WTC11 (cell line): ENCODE results near the gene EPM2AIP1. TPM values are rescaled to one million over a fixed set of nuclear protein-coding genes. Genes with fewer than 3 reads are reported as not detected.

ENCODE experiments used
- ATAC-seq: fragments of 200-7000 bp; cut with Tn5 transposase; 2 replicates; pipeline ENCODE4 v1.10.0; 2021; ENCODE audit warnings: mild to moderate bottlenecking, moderate library complexity
- CTCF ChIA-PET: fragments of 300-600 bp; sonication (Branson Sonifier 250); formaldehyde crosslinking; loops from one replicate; lab custom pipeline; 2021; ENCODE audit warnings: antibody characterized with exemption; lab: Charles Lee
- POLR2A ChIA-PET: fragments of 350-600 bp; sonication (Branson Sonifier 250); formaldehyde crosslinking; loops from one replicate; lab custom pipeline; 2021; ENCODE audit warnings: antibody characterized with exemption; lab: Charles Lee
- DNase-seq: peaks from one replicate; pipeline ENCODE4 v3.0.0; 2021; ENCODE audit warnings: low spot score
- H3K27ac Mint-ChIP-seq: 2 replicates; pipeline ENCODE4 v1.8.0; 2021; ENCODE audit warnings: mixed read lengths
- H3K27me3 Mint-ChIP-seq: 2 replicates; pipeline ENCODE4 v1.8.0; 2021; ENCODE audit warnings: low read depth, mild to moderate bottlenecking, moderate library complexity, mixed read lengths
- H3K36me3 Mint-ChIP-seq: 2 replicates; pipeline ENCODE4 v1.8.0; 2021; ENCODE audit warnings: mixed read lengths
- H3K4me1 Mint-ChIP-seq: 2 replicates; pipeline ENCODE4 v1.8.0; 2022; ENCODE audit warnings: mixed read lengths
- H3K4me3 Mint-ChIP-seq: 2 replicates; pipeline ENCODE4 v1.8.0; 2021; ENCODE audit warnings: mild to moderate bottlenecking, moderate library complexity, mixed read lengths
- H3K9me3 Mint-ChIP-seq: 2 replicates; pipeline ENCODE4 v1.8.0; 2021; ENCODE audit warnings: mixed read lengths
- ATF2 ChIP-seq: sonication (generic); formaldehyde crosslinking; IDR thresholded peaks from 2 replicates; pipeline ENCODE4 v1.8.1; 2022; ENCODE audit warnings: low read depth, missing genetic modification reagents, borderline replicate concordance
- EMX1 ChIP-seq: fragments of 250-450 bp; sonication (Bioruptor Pico); IDR thresholded peaks from 2 replicates; pipeline ENCODE4 v1.8.0; 2021; ENCODE audit warnings: mild to moderate bottlenecking
- ETV6 ChIP-seq: sonication (generic); formaldehyde crosslinking; IDR thresholded peaks from 2 replicates; pipeline ENCODE4 v1.8.1; 2022; ENCODE audit warnings: mild to moderate bottlenecking, missing genetic modification reagents
- FOXK1 ChIP-seq: sonication (generic); formaldehyde crosslinking; IDR thresholded peaks from 2 replicates; pipeline ENCODE4 v1.8.0; 2022; ENCODE audit warnings: mild to moderate bottlenecking, moderate library complexity, missing genetic modification reagents
- FOXP4 ChIP-seq: sonication (generic); formaldehyde crosslinking; IDR thresholded peaks from 2 replicates; pipeline ENCODE4 v1.8.0; 2022; ENCODE audit warnings: mild to moderate bottlenecking, missing genetic modification reagents
- GABPB1 ChIP-seq: sonication (generic); formaldehyde crosslinking; IDR thresholded peaks from 2 replicates; pipeline ENCODE4 v1.8.1; 2023; ENCODE audit warnings: mild to moderate bottlenecking, missing genetic modification reagents
- HMGA2 ChIP-seq: fragments of 250-450 bp; sonication (Bioruptor Pico); IDR thresholded peaks from 2 replicates; pipeline ENCODE4 v1.4.0; 2021; ENCODE audit warnings: mild to moderate bottlenecking, moderate library complexity
- IRF2 ChIP-seq: sonication (generic); formaldehyde crosslinking; IDR thresholded peaks from 2 replicates; pipeline ENCODE4 v1.8.0; 2022; ENCODE audit warnings: low read depth, missing genetic modification reagents, borderline replicate concordance
- NFATC4 ChIP-seq: fragments of 250-450 bp; sonication (Bioruptor Pico); IDR thresholded peaks from 2 replicates; pipeline ENCODE4 v1.9.0; 2021; ENCODE audit warnings: mild to moderate bottlenecking
- NFYB ChIP-seq: sonication (generic); formaldehyde crosslinking; conservative IDR thresholded peaks from 2 replicates; pipeline ENCODE4 v1.8.0; 2022; ENCODE audit warnings: low read depth, missing genetic modification reagents
- PRDM15 ChIP-seq: sonication (generic); formaldehyde crosslinking; IDR thresholded peaks from 2 replicates; pipeline ENCODE4 v1.8.0; 2022; ENCODE audit warnings: missing genetic modification reagents
- RELA ChIP-seq: sonication (generic); formaldehyde crosslinking; IDR thresholded peaks from 2 replicates; pipeline ENCODE4 v1.8.1; 2022; ENCODE audit warnings: missing genetic modification reagents, mild to moderate bottlenecking, borderline replicate concordance
- STAT6 ChIP-seq: sonication (generic); formaldehyde crosslinking; conservative IDR thresholded peaks from 2 replicates; pipeline ENCODE4 v1.8.1; 2023; ENCODE audit warnings: mild to moderate bottlenecking, low read depth, missing genetic modification reagents, moderate library complexity
- ZNF138 ChIP-seq: sonication (generic); formaldehyde crosslinking; conservative IDR thresholded peaks from 2 replicates; pipeline ENCODE4 v1.8.1; 2022; ENCODE audit warnings: mild to moderate bottlenecking, moderate library complexity, missing genetic modification reagents
- ZNF219 ChIP-seq: sonication (generic); formaldehyde crosslinking; IDR thresholded peaks from 2 replicates; pipeline ENCODE4 v1.8.0; 2023; ENCODE audit warnings: missing genetic modification reagents, mild to moderate bottlenecking, borderline replicate concordance
- ZNF263 ChIP-seq: sonication (generic); formaldehyde crosslinking; IDR thresholded peaks from 2 replicates; pipeline ENCODE4 v1.8.1; 2022; ENCODE audit warnings: low read depth, mild to moderate bottlenecking, moderate library complexity, missing genetic modification reagents
- ZNF423 ChIP-seq: fragments of 250-450 bp; sonication (Bioruptor Pico); IDR thresholded peaks from 2 replicates; pipeline ENCODE4 v2.1.2; 2022; ENCODE audit warnings: mild to moderate bottlenecking, moderate library complexity
- ZNF532 ChIP-seq: fragments of 250-450 bp; sonication (Bioruptor Pico); IDR thresholded peaks from 2 replicates; pipeline ENCODE4 v1.9.0; 2021; ENCODE audit warnings: mild to moderate bottlenecking, borderline replicate concordance
- total RNA-seq: library from RNA; stranded (reverse); gene quantifications from 3 replicates; pipeline ENCODE4 v1.2.3, GENCODE V29; 2021

The EPM2AIP1 gene
- total RNA-seq, 1 experiment from 2014 or later = 11.0 TPM

- TF ChIP-seq ZNF423 (no peak), ZNF219 (CRISPR knock-in tag) (no peak), ETV6 (no peak), NFYB (CRISPR knock-in tag) (no peak), ZNF138 (CRISPR knock-in tag) (no peak), ZNF263 (CRISPR knock-in tag) (no peak)
- TF ChIP-seq, all 79 proteins: peak for 0
Measured at GRCh38 chr3:36988356-36988755, 4.6 kb downstream of the EPM2AIP1 start (continued).

- Mint-ChIP-seq H3K4me3 (no peak overlapping the region), H3K27me3 (peaks cover 14% of the 10 kb centered on the region), H3K4me1 (no peaks in the 10 kb centered on the region), H3K36me3 (peaks cover 66% of the 10 kb centered on the region), H3K9me3 (peaks cover 44% of the 10 kb centered on the region), H3K27ac (no peak overlapping the region)
- ATAC-seq (no peak), DNase-seq (no peak)
- CTCF ChIA-PET = no interaction called here
- POLR2A ChIA-PET = no interaction called here
- no peak for TF ChIP-seq FOXK1
- no peak for TF ChIP-seq RELA (CRISPR knock-in tag)
- no peak for TF ChIP-seq EMX1
- TF ChIP-seq FOXP4 (CRISPR knock-in tag) = no peak
- no peak for TF ChIP-seq STAT6 (CRISPR knock-in tag)
- no peak for TF ChIP-seq ATF2 (CRISPR knock-in tag)
- no peak for TF ChIP-seq PRDM15 (CRISPR knock-in tag)
- TF ChIP-seq IRF2 = no peak
- TF ChIP-seq GABPB1 (CRISPR knock-in tag) = no peak
- no peak for TF ChIP-seq ETV6
- no peak for TF ChIP-seq ZNF532
- no peak for TF ChIP-seq HMGA2 (CRISPR knock-in tag)
- TF ChIP-seq NFYB (CRISPR knock-in tag) = no peak
- no peak for TF ChIP-seq ZNF138 (CRISPR knock-in tag)
- TF ChIP-seq NFATC4 = no peak
Measured at GRCh38 chr3:36981006-36981405, 11.9 kb downstream of the EPM2AIP1 start.
